GM18526 (cell line): ENCODE data around the gene C8G.

Experiments used
- POLR2A ChIP-seq: IDR thresholded peaks from 3 replicates; pipeline ENCODE4 v1.6.1; 2011; ENCODE audit not compliant: insufficient read length; ENCODE audit errors: extremely low read depth

The C8G gene

DNA sequence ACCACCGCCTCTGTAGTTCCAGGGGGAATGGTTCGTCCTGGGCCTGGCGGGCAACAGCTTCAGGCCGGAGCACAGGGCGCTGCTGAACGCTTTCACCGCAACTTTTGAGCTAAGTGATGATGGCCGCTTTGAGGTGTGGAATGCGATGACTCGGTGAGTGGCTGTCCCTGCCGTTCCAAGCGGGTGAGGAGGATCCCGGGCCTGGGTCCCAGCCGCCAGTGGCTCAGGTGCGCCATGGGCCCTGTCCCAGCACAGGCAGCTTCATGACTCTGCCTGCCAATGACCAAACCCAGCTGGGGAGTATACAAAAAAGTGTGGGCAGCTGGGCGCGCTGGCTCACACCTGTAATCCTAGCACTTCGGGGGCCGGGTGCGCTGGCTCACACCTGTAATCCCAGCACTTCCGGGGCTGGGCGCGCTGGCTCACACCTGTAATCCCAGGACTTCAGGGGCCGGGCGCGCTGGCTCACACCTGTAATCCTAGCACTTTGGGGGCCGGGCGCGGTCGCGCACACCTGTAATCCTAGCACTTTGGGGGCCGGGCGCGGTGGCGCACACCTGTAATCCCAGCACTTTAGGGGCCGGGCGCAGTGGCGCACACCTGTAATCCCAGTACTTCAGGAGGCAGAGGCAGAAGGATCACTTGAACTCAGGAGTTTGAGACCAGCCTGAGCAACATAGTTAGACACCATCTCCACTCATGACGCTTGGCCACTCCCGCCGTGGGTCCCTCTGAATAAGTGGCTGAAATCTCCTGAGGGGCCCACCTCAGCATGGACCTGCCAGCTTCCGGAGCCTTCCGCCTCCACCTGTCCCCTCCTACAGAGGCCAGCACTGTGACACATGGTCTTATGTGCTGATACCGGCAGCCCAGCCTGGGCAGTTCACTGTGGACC is 8.1 kb downstream of the C8G start:
- no peak for TF ChIP-seq POLR2A

DNA sequence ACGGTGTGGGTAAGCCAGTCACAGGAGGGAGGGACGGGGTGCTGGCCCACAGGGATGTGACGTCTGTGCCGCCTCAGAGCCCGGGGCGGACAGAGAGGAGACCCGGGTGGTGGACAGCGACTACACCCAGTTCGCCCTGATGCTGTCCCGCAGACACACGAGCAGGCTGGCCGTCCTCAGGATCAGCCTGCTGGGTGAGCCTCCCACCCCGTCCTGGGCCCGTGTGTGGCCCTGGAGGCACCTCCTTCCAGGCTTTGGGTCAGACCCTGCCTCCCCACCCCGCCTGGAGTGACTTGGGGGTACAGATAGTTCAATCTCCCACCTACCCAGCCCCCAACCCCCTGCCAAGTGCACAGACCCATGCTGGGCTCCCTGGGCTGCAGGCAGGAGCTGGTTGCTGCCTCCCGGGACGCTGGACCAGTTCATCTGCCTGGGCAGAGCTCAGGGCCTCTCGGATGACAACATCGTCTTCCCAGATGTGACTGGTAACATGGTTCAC is 8.8 kb downstream of the C8G start:
- no peak for TF ChIP-seq POLR2A

DNA sequence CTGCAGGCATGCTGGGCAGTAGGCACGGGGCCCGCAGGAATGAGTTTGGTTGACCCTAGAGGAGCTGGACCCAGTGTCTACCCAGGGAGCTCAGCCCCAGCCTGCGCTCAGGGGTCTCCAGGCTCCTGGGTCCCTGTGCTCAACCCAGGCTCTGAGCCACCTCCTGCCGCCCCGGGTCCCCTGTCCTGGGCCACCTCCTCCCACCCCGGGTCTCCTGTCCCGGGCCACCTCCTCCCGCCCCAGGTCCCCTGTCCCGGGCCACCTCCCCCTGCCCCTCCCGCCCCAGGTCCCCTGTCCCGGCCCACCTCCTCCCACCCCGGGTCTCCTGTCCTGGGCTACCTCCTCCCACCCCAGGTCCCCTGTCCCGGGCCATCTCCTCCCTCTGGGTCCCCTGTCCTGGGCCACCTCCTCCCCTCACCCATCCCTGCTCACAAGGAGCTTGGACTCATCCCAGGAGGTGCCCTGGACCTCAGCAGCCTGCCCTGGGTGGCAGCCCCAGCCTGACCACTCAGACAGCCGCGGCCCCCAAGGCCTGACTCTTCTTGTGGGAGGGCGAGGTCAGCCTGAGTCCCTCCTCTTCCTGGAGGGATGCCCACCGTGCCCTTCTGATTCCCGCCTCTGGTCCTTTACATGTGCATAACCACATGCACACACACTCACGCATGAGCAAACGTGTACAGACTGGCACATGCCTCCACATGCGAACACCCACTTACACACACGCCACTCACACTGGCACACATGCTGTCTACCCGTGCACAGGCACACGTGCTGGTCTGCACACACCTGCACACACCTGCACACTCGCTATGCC is 9.4 kb downstream of the C8G start:
- no peak for TF ChIP-seq POLR2A

DNA sequence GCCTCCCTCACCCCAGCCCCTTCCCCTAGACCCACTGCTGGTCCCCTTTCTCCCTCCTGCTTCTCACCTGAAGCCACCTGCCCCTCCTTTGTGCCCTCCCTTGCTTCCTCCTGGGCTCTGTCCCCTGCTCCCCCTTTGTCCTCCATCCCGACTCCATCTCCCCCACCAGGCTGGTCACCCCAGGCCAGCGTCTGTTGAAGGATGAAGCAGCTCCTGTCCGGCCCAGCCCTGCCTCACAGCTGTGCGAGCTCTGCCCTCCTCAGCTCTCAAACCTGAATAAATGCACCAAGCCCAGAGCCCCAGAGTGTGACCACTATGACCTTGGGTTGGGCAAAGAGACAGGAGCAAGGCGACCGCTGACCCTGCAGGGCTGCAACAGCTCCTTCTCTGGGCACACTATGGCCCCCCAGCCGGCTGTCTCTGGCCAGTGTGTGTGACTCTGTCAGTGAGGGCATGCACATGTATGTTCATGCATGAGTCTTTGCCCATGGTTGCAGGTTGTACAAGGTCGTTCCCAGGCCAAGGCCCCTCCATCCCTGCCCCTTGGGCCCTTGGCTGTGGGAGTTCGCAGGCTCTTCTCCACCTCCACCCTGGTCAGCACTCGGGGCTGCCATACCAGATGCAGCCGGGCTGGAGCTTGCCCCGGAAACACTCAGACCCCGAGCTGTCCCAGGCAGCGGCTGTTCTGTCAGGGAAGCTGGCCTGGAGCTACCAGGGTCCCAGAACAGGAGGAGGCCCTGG is 10.3 kb downstream of the C8G start:
- no peak for TF ChIP-seq POLR2A

DNA sequence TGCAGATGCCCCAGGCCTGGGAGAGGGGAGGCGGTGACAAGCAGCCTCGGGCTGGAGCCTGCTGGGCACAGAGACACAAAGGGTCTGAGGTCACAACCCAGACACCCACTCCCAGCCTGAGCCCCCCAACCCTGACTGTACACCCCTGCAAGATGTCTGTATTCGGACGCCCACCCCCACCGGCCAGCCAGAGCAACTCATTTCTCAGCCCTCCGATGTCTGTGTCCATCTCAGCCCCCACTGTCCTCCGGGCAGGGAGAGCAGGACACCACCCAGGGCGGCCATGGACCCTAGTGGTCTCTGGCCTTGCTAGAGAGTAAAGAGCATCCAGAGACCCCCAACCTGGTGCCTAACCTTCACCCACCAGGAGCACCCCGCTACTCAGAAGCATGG is 10.9 kb downstream of the C8G start:
- TF ChIP-seq POLR2A, result no peak

DNA sequence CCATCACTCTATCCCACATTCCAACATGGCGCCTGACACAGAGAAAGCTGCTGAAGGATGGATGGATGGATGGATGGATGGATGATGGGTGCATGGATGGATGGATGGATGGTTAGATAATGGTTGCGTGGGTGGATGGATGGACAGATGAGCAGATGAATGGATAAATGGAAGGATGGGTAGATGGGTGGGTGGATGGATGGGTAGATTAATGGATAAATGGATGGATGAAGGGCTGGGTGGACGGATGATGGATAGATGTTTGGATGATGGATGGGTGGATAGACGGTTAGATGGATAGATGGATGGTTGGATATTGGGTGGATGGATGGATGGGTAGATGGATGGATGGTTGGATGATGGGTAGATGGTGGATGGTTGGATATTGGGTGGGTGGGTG is 11.6 kb downstream of the C8G start:
- TF ChIP-seq POLR2A, result no peak

DNA sequence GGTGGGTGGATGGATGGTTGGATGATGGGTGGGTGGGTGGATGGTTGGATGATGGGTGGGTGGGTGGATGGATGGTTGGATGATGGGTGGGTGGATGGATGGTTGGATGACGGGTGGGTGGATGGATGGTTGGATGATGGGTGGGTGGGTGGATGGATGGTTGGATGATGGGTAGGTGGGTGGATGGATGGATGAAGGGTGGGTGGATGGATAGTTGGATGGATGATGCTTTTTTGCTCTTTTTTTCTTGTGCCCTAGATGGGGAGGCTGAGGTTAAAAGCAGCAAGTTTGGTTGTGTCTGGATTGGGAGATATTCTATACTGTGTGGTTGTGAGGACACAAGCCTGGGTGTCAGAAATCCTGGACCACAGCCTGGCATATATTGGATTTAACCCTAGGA is 12.4 kb downstream of the C8G start:
- no peak for TF ChIP-seq POLR2A

DNA sequence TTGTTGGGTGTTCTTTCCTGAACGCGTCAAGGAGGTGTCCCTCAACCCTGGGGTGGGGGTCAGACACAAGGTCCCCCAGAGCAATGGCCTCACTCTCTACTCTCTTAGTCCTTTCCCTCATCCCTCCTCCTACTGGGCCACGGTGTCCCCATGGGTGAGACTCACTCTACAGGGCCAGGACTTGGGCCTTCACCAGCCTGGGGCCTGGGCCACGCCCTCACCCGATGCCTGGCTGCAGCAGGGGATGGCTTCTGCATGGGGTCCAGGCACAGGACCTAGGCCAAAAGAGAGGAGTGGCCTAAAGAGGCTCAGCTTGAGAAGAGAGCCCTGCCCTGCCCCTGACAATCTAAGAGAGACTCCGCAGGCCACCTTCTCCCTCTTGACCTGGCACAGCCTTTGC is 12.9 kb downstream of the C8G start:
- no peak for TF ChIP-seq POLR2A

DNA sequence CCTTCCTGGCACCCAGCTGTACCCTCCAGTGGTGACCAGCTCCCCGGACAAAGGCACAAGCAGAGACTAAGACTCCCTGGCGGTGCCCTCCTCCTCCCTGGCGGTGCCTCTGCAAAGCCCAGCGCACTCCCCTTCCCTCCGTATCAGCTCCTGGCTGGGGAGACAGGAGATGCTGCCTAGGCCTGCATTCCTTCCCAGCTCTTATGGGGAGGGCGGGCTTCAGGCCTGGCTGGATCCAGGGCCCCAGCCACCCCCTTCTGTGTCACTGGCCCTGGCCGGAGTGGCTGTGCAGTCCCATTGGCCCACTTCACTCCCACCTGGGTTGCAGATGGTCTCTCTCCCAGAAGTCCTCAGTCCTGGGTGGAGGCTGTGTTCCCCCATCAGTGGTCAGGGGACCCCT is 13.4 kb downstream of the C8G start:
- TF ChIP-seq POLR2A, result no peak

DNA sequence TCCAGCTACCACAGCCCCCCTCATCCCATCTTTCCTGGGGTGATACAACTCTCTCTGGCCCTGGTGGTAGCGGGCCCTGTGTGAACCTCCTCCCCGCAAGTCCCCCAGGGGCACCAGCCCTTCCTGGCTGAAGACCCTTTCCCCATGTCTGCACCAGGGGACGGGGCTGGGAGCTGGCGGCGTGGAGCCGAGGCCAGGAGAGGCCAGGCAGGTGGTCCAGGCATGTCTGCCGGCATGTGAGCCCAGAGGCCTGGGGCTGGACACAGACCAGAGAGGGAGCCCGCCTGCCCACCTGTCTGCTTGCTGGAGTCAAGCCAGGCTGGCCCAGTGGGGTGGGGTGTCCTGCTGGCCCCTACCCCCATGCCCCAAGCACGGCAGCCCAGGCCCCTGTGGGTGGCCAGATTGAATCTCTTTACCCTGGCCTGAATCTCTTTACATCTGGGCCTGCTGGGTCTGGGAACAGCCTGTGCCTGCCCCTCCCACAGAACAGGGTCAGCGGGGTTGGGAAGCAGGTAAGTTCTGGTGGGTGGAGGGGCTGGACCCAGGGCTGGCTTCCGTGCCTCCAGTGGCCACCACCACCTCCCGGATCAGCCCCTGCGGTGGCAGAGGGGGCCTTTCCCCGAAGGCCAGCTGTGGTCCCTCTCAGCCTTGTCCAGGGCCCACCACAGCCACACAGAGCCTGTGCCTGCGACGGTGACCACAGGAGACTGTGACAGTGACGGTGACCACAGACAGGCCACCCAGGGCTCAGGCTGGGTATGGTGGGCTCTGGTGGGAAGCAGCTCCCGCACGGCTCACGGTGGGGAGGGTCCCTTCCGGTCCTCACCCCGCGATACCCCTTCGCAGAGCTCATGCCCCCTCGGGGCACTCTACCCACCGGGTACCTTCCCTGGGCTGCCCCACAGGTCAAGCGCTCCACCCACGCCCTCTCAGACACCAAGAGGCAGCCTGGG is 14.1 kb downstream of the C8G start:
- TF ChIP-seq POLR2A, result no peak

DNA sequence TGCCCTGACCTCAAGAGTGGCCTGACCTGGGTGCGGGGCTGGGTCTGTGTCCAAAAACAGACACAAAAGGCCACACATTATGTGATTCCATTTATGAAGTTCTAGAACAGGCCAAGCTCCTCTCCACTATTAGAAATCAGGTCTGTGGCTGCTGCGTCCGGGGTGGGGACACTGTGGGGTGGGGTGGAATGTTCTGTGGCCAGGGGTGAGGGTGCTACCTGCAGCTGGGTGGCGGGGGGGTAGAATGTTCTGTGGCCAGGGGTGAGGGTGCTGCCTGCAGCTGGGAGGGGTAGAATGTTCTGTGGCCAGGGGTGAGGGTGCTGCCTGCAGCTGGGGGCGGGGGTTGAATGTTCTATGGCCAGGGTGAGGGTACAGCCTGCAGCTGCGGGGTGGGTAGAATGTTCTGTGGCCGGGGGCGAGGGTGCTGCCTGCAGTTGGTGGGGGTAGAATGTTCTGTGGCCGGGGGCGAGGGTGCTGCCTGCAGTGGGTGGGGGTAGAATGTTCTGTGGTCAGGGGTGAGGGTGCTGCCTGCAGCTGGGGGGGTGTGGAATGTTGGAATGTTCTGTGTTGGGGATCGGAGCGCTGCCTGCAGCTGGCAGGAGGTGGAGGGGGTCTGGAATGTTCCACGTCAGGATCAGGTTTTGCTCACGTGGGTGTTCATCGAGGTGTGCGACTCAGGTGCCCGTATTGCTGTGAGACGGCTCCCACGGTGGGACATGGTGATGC is 15.3 kb downstream of the C8G start:
- TF ChIP-seq POLR2A, result no peak

DNA sequence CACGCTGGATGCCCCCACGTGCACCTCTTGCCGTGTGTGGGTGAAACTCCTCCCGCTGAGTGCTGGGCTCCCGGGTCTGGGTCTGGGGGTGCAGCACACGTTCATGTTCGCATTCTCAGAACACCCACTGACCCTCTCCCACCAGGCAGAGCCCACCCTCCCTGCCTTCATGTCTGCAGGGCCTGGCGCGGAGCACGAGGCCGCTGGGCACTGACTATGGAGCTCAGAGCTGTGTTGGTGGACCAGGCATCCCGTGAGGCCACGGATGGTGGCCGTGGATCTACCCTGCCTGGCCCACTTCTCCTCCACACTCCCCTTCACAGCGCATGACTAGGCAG is 15.9 kb downstream of the C8G start:
- no peak for TF ChIP-seq POLR2A

DNA sequence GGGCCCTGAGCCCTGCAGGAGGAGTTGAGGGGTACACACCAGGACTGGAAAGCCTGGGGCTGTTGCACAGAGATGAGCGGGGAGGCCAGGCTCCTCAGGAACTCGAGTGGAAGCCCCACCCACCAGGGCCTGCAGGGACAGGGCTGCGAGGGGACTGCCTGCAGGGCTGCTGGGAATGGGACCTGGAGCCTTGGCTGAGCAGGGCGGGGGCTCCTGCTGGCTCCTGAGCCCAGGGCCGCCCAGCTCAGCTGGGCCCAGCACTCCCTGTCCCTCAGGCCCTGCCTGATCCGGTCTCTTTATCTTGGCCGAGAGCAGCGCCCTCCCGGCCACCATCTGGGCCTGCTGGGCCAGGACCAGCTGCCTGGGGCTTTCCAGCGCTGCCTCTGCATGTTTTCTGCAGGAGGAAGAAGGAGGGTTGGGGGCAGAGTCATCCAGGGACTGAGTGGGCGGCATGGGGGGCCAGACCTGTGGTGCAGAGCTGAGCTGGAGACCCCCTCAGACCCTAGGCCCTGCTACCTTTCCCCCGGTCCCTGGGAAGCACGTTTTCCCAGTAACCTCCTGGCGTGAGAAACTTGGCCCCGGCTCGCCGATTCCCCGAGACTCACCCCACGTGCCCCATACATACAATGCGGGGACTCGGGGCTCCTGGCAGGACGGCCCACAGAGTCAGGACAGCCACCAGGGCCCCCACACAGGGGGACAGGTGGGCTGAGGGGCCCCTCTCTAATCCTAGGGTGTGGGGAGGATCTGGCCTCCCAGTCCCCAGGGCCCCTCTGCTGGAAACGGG is 16.4 kb downstream of the C8G start:
- no peak for TF ChIP-seq POLR2A

DNA sequence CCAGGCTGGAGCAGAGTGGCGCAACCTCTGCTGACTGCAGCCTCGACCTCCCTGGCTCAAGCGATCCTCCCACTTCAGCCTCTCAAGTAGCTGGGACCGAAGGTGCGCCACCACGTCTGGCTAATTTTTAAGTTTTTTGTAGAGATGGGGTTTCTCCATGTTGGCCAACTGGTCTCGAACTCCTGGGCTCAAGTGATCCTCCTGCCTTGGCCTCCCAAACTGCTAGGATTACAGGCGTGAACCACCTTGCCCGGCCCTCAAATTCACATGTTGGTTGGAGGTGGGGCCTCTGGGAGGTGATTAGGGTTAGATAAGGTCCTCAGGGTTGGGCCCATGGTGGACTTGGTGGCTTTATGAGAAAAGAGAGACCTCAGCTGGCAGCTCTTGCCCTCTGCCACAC is 17.1 kb downstream of the C8G start:
- no peak for TF ChIP-seq POLR2A
